RPMI8226 (cell line): ENCODE results near the gene JOSD2.

Source experiments
- DNase-seq: peaks from one replicate; pipeline ENCODE4 v3.0.0-alpha.2; 2015

Gene JOSD2

GRCh38 chr19:50511069-50511822, at the start of gene JOSD2:
TSS of gene JOSD2 (minus strand) at chr19:50511191. CDS start at chr19:50510431, 760 bp downstream.
- DNase-seq: peak; percentile 99

- no peak for DNase-seq
These were observed 48.6 kb upstream of the JOSD2 start for GRCh38 chr19:50559636-50560035.

- DNase-seq: no peak
These were observed 47.5 kb upstream of the JOSD2 start for GRCh38 chr19:50558449-50558848.

GRCh38 chr19:50558039-50558438, 47.0 kb upstream of the JOSD2 start:
- DNase-seq: no peak

GRCh38 chr19:50557009-50557613, 46.1 kb upstream of the JOSD2 start:
- DNase-seq: no peak

- peak; percentile 80 for DNase-seq
These were observed 45.5 kb upstream of the JOSD2 start for GRCh38 chr19:50556282-50557008.

GRCh38 chr19:50555450-50556281, 44.7 kb upstream of the JOSD2 start:
- peak; percentile 21 for DNase-seq

- DNase-seq: no peak
These were observed 44.0 kb upstream of the JOSD2 start for GRCh38 chr19:50555033-50555432.

- DNase-seq: no peak
These were observed 43.2 kb upstream of the JOSD2 start for GRCh38 chr19:50554212-50554611.

GRCh38 chr19:50553134-50553703, 42.2 kb upstream of the JOSD2 start:
- DNase-seq: no peak

GRCh38 chr19:50552540-50552939, 41.5 kb upstream of the JOSD2 start:
- no peak for DNase-seq

GRCh38 chr19:50551715-50552187, 40.8 kb upstream of the JOSD2 start:
- no peak for DNase-seq

- no peak for DNase-seq
These were observed 40.2 kb upstream of the JOSD2 start for GRCh38 chr19:50551034-50551714.

GRCh38 chr19:50550594-50550966, 39.6 kb upstream of the JOSD2 start:
- DNase-seq: no peak

- DNase-seq: no peak
These were observed 39.1 kb upstream of the JOSD2 start for GRCh38 chr19:50549927-50550593.

GRCh38 chr19:50549059-50549926, 38.3 kb upstream of the JOSD2 start:
- DNase-seq: no peak

- DNase-seq: no peak
These were observed 37.4 kb upstream of the JOSD2 start for GRCh38 chr19:50548191-50549058.

GRCh38 chr19:50547385-50548190, 36.6 kb upstream of the JOSD2 start:
- no peak for DNase-seq
